Skin epidermis (tissue), 12 donors: ENCODE measurements around the gene XPO1.

Experiments
- H3K27ac ChIP-seq, 21 experiments: fragments of 200-600 bp; sonication (generic) in 11 of 21; one replicate each; pipeline ENCODE4 v1.5.0; 2020; ENCODE audit warnings: mild to moderate bottlenecking in 3 of 21, inconsistent platforms in 2 of 21, moderate library complexity in 2 of 21
- H3K4me3 ChIP-seq, 7 experiments: fragments of 200-600 bp; sonication (generic) in 2 of 7; one replicate each; pipeline ENCODE4 v1.5.0; 2020; ENCODE audit warnings: inconsistent platforms in 2 of 7, mild to moderate bottlenecking in 2 of 7, moderate library complexity in 1 of 7

Gene XPO1

GRCh38 chr2:61438670-61439069, 99.5 kb downstream of the XPO1 start:
- Histone ChIP-seq H3K27ac (no peak overlapping the region), H3K4me3 (no peak overlapping the region)

- Histone ChIP-seq H3K4me3 (no peak overlapping the region), H3K27ac (no peak overlapping the region)
Observed at GRCh38 chr2:61437170-61437569, 101.0 kb downstream of the XPO1 start.

GRCh38 chr2:61436092-61436491, 102.1 kb downstream of the XPO1 start:
- Histone ChIP-seq H3K4me3 (no peak overlapping the region), H3K27ac (peak overlapping the region in 3 of 21 experiments; percentile 7 to 34 (median 20))

- H3K27ac ChIP-seq, result no peak overlapping the region
- H3K4me3 ChIP-seq, result no peak overlapping the region
Observed at GRCh38 chr2:61435291-61435690, 102.9 kb downstream of the XPO1 start.

GRCh38 chr2:61434314-61434713, 103.8 kb downstream of the XPO1 start:
- H3K27ac ChIP-seq, result no peak overlapping the region
- H3K4me3 ChIP-seq, result no peak overlapping the region

- H3K27ac ChIP-seq, result no peak overlapping the region
- H3K4me3 ChIP-seq, result no peak overlapping the region
Observed at GRCh38 chr2:61433606-61434005, 104.5 kb downstream of the XPO1 start.

- H3K27ac ChIP-seq, result no peak overlapping the region
- no peak overlapping the region for H3K4me3 ChIP-seq
Observed at GRCh38 chr2:61432990-61433389, 105.2 kb downstream of the XPO1 start.

- Histone ChIP-seq H3K4me3 (no peak overlapping the region), H3K27ac (no peak overlapping the region)
Observed at GRCh38 chr2:61431345-61431744, 106.8 kb downstream of the XPO1 start.
